Kidney (tissue), 14 donors: Measurements from ENCODE around the gene WDR73. TPM values are rescaled to one million over a fixed set of nuclear protein-coding genes. Genes with fewer than 3 reads are reported as not detected.

Experiments
- DNase-seq, 5 donors: peaks; one replicate each; pipeline ENCODE4 v3.0.0-alpha.2; 2013 to 2020
- FAIRE-seq: peaks from 2 replicates; lab custom pipeline; 2012; peaks lifted over from hg19 to GRCh38; lab: Jason Lieb, UNC
- H3K27ac ChIP-seq, 2 donors: one replicate each; pipeline ENCODE4 v1.7.0; 2013; ENCODE audit warnings: low read depth in 2 of 2, low read length in 2 of 2, inconsistent platforms in 1 of 2
- H3K27me3 ChIP-seq: one replicate; pipeline ENCODE4 v1.7.1; 2013; ENCODE audit warnings: low read length, inconsistent platforms; ENCODE audit not compliant: control insufficient read depth, insufficient read depth
- H3K36me3 ChIP-seq, 3 donors: one replicate each; pipeline versions ENCODE4 v1.7.0 to v1.7.1; 2013; ENCODE audit warnings: low read length in 3 of 3, control low read depth in 1 of 3, inconsistent platforms in 1 of 3; ENCODE audit not compliant: insufficient read depth in 3 of 3, control insufficient read depth in 2 of 3
- H3K4me1 ChIP-seq, 3 donors: one replicate each; pipeline versions ENCODE4 v1.7.0 to v1.7.1; 2013; ENCODE audit warnings: low read length in 3 of 3, inconsistent platforms in 1 of 3, low read depth in 1 of 3; ENCODE audit not compliant: control insufficient read depth in 2 of 3, insufficient read depth in 2 of 3
- H3K4me3 ChIP-seq, 3 donors: one replicate each; pipeline versions ENCODE4 v1.7.0 to v1.8.1; 2013; ENCODE audit warnings: low read length in 3 of 3, control low read depth in 1 of 3, inconsistent platforms in 1 of 3
- H3K9ac ChIP-seq, 3 donors: one replicate each; pipeline versions ENCODE4 v1.7.0 to v1.7.1; 2013; ENCODE audit warnings: low read length in 3 of 3, control low read depth in 1 of 3, inconsistent platforms in 1 of 3
- H3K9me3 ChIP-seq, 3 donors: one replicate each; pipeline versions ENCODE4 v1.7.0 to v1.7.1; 2013; ENCODE audit warnings: low read length in 3 of 3, control low read depth in 1 of 3, inconsistent platforms in 1 of 3; ENCODE audit not compliant: control insufficient read depth in 2 of 3, insufficient read depth in 1 of 3
- intact Hi-C: fragments of 100-400 bp; cut with DNase I; formaldehyde crosslinking; loops from one replicate; pipeline ENCODE4 v1.11.1; 2022
- polyA plus RNA-seq: library from polyadenylated mRNA; stranded (reverse); fragments of 350-450 nt; fragmentation: Illumina TruSeq; extraction: RNeasy Lipid Tissue Mini Kit (QIAGEN cat#74804); gene quantifications from one replicate; pipeline ENCODE4 v1.2.3, GENCODE V29; 2014; ENCODE audit warnings: low read depth, low replicate concordance; ENCODE audit not compliant: insufficient read depth
- total RNA-seq: library from RNA; stranded (reverse); fragmentation: NEBNext Ultra II Directional; extraction: Animal tissue kit (Norgen Biotek cat#: 25700); gene quantifications from one replicate; pipeline ENCODE4 v1.2.1, GENCODE V29; 2021
- TF ChIP-seq, protein P1 (sequence below): IDR thresholded peaks from 3 replicates; pipeline ENCODE4 v1.5.1; 2012; ENCODE audit warnings: mild to moderate bottlenecking, moderate library complexity, borderline replicate concordance; ENCODE audit not compliant: insufficient read depth; ENCODE audit errors: extremely low read depth
- donor health status: control.
- donor health status: control.
- donor health status: control.
- donor health status: control.
- donor health status: control.
- donor health status: DM: yes; HTN: yes; CAD: no.
- donor health status: Normal renal cell carcinoma (clear cell type).

Gene WDR73
- total and polyA plus RNA-seq, 2 donors from 2014 or later, result 26.2 to 39.2 TPM

DNA sequence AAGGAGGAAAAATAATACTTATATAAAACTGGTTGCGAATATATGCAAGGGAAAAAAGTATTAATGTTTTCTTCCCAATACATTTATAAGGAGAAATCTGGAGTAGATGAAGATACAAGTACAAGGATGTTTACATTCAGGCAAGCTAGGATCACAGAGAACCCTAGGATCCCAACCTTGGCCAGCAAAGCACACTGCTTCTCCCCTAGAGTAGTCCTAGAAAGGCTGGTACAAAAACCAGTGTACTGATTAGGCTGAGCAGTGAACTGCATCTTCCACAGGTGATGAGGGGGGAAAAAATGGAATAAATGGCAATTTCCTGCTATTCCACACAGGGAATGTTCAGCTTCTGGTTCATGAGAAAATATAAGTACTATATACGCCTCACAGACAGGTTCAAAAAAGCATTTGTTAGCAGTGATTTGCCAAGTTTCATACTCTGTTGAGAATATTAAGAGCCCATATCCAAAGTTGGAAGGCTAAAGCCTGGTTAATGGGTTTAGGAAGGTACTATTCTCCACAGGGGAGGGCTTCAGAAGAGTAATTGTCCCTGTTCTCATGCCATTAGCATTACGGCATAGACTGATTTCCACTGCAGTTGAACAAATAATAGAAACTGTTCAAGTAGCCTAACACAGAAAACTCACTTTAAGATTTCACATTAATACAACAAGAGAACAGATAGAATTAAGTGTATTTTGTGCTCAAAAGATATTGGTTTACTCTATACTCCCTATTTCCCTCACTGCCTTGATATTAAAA, 14.3 kb upstream of the WDR73 start:
- Histone ChIP-seq H3K4me3 (no peak overlapping the region), H3K4me1 (no peaks in the 10 kb centered on the region), H3K36me3 (peaks cover 2 to 35% (median 11%) of the 10 kb centered on the region in 3 donors), H3K27me3 (no peaks in the 10 kb centered on the region), H3K27ac (no peak overlapping the region), H3K9me3 (no peaks in the 10 kb centered on the region), H3K9ac (no peak overlapping the region)
- intact Hi-C loops, result no loop called here
- FAIRE-seq, result no peak
- TF ChIP-seq, protein P1, sequence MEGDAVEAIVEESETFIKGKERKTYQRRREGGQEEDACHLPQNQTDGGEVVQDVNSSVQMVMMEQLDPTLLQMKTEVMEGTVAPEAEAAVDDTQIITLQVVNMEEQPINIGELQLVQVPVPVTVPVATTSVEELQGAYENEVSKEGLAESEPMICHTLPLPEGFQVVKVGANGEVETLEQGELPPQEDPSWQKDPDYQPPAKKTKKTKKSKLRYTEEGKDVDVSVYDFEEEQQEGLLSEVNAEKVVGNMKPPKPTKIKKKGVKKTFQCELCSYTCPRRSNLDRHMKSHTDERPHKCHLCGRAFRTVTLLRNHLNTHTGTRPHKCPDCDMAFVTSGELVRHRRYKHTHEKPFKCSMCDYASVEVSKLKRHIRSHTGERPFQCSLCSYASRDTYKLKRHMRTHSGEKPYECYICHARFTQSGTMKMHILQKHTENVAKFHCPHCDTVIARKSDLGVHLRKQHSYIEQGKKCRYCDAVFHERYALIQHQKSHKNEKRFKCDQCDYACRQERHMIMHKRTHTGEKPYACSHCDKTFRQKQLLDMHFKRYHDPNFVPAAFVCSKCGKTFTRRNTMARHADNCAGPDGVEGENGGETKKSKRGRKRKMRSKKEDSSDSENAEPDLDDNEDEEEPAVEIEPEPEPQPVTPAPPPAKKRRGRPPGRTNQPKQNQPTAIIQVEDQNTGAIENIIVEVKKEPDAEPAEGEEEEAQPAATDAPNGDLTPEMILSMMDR, result no peak
- DNase-seq, result no peak

DNA sequence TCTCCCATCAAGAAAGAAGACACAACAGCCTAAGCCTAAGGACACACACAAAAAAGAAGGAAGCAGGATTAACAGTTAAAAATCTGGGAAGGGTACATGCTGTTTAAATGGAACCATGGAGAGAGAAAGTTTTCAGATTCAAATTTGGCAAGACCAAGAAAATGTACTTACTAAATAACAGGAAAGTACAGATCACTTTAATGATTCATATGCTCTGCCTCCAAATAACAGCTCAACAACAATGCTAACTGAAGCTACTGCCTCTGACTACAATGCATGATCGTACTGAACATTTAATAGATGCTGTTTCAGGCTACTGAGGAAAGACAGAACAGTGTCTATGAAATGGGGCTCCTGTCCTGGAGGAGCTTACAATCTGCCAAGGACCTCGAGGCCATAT, 12.3 kb upstream of the WDR73 start:
- Histone ChIP-seq H3K27ac (no peak overlapping the region), H3K4me1 (no peaks in the 10 kb centered on the region), H3K4me3 (no peak overlapping the region), H3K9ac (no peak overlapping the region), H3K27me3 (no peaks in the 10 kb centered on the region), H3K9me3 (no peaks in the 10 kb centered on the region), H3K36me3 (peaks cover 2 to 35% (median 11%) of the 10 kb centered on the region in 3 donors)
- no peak for FAIRE-seq
- intact Hi-C loops, result no loop called here
- TF ChIP-seq, protein P1, result no peak
- no peak for DNase-seq

DNA sequence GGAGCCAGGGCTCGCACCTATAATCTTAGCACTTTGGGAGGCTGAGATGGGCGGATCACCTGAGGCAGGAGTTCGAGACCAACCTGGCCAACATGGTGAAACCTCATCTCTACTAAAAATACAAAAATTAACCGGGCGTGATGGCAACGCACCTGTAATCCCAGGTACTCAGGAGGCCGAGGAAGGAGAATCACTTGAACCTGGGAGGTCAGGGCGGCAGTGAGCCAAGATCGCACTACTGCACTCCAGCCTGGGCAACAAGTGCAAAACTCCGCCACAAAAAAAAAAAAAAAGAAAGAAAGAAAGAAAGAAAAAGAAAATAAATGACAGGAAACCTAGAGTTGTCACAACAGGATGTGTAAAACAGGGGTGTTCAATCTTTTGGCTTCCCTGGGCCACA, 6.9 kb upstream of the WDR73 start:
- Histone ChIP-seq H3K27ac (no peak overlapping the region), H3K9me3 (no peaks in the 10 kb centered on the region), H3K27me3 (no peaks in the 10 kb centered on the region), H3K36me3 (peaks cover 0 to 8% (median 3%) of the 10 kb centered on the region in 3 donors), H3K4me3 (no peak overlapping the region), H3K9ac (no peak overlapping the region), H3K4me1 (peaks cover 0 to 7% (median 0%) of the 10 kb centered on the region in 3 donors)
- no peak for DNase-seq
- TF ChIP-seq, protein P1, result no peak
- FAIRE-seq, result no peak
- intact Hi-C loops, result no loop called here
